CD4-positive, alpha-beta T cell (primary cell): ENCODE measurements around the gene ZBTB6. TPM values are rescaled to one million over a fixed set of nuclear protein-coding genes. Genes with fewer than 3 reads are reported as not detected.
"Not testable (repeated sequence)": the region's sequence is repeated elsewhere in the genome, so short reads cannot be mapped to it uniquely, and the experiment has no call there.

ENCODE experiments used
- ATAC-seq: fragments of 200-7000 bp; cut with Tn5 transposase; one replicate; pipeline ENCODE4 v1.10.0; 2022; ENCODE audit warnings: mild to moderate bottlenecking; ENCODE audit not compliant: poor library complexity
- CTCF ChIA-PET: fragments of 350-600 bp; sonication (Branson Sonifier 250); formaldehyde crosslinking; loops from one replicate; lab custom pipeline; 2021; ENCODE audit warnings: antibody characterized with exemption, inconsistent platforms; lab: Charles Lee
- POLR2A ChIA-PET: fragments of 350-600 bp; sonication (Branson Sonifier 250); formaldehyde crosslinking; loops from one replicate; lab custom pipeline; 2021; ENCODE audit warnings: antibody characterized with exemption, inconsistent platforms; lab: Charles Lee
- DNase-seq, 14 experiments: peaks; one replicate each; pipeline ENCODE4 v3.0.0-alpha.2; 2013 to 2020; ENCODE audit warnings: mixed read lengths in 2 of 14
- H3K27ac ChIP-seq, 2 donors: one replicate each; pipeline versions ENCODE4 v1.5.1 to v1.7.0; 2013; ENCODE audit warnings: low read length in 2 of 2, low read depth in 1 of 2, mild to moderate bottlenecking in 1 of 2
- H3K27me3 ChIP-seq, 2 experiments: 1 replicate in 1 of 2; 2 replicates in 1 of 2; pipeline versions ENCODE4 v1.6.1 to v1.7.0; 2013; ENCODE audit warnings: low read length in 2 of 2, control low read depth in 1 of 2, mild to moderate bottlenecking in 1 of 2, moderate library complexity in 1 of 2; ENCODE audit not compliant: insufficient read depth in 2 of 2, control insufficient read depth in 1 of 2
- H3K36me3 ChIP-seq: one replicate; pipeline ENCODE4 v1.6.1; 2013; ENCODE audit warnings: low read length, control low read depth; ENCODE audit not compliant: insufficient read depth
- H3K4me1 ChIP-seq: one replicate; pipeline ENCODE4 v1.6.1; 2013; ENCODE audit warnings: low read length, control low read depth; ENCODE audit not compliant: insufficient read depth
- H3K4me3 ChIP-seq: one replicate; pipeline ENCODE4 v1.5.1; 2013; ENCODE audit warnings: mild to moderate bottlenecking, low read length, moderate library complexity
- H3K9me3 ChIP-seq, 2 experiments: 1 replicate in 1 of 2; 2 replicates in 1 of 2; pipeline versions ENCODE4 v1.6.1 to v1.7.0; 2013; ENCODE audit warnings: low read length in 2 of 2, mild to moderate bottlenecking in 2 of 2, control low read depth in 1 of 2, moderate library complexity in 1 of 2; ENCODE audit not compliant: control insufficient read depth in 1 of 2, insufficient read depth in 1 of 2
- H3K27ac Mint-ChIP-seq: one replicate; pipeline ENCODE4 v1.8.0; 2020; ENCODE audit warnings: mixed read lengths
- H3K27me3 Mint-ChIP-seq: one replicate; pipeline ENCODE4 v1.8.0; 2021; ENCODE audit warnings: mixed read lengths
- H3K36me3 Mint-ChIP-seq: one replicate; pipeline ENCODE4 v1.8.0; 2021; ENCODE audit warnings: low read depth, mixed read lengths
- H3K4me1 Mint-ChIP-seq: one replicate; pipeline ENCODE4 v1.8.0; 2021; ENCODE audit warnings: low read depth, mixed read lengths
- H3K4me3 Mint-ChIP-seq: one replicate; pipeline ENCODE4 v1.8.0; 2020; ENCODE audit warnings: mild to moderate bottlenecking, mixed read lengths
- H3K9me3 Mint-ChIP-seq: one replicate; pipeline ENCODE4 v1.8.0; 2020; ENCODE audit warnings: mixed read lengths
- CTCF ChIP-seq: fragments of 200-600 bp; IDR thresholded peaks from one replicate; pipeline ENCODE4 v1.8.0; 2022; ENCODE audit warnings: antibody characterized with exemption, mild to moderate bottlenecking
- intact Hi-C, 2 experiments: fragments of 100-400 bp; cut with DNase I in 1 of 2; cut with micrococcal nuclease in 1 of 2; formaldehyde crosslinking; loops; one replicate each; pipeline versions ENCODE4 v1.15.1 to v1.9.0; 2023 to 2025; cut with DNase I, micrococcal nuclease
- total RNA-seq, 174 experiments: library from RNA in 2 of 174; stranded (reverse) in 2 of 174; gene quantifications; one replicate each; pipeline ENCODE4 v1.2.3 and lab custom pipeline; 2021 to 2026

Gene ZBTB6
- total RNA-seq, 2 experiments from 2014 or later = 3.6 to 3.9 TPM

GRCh38 chr9:122922713-122923112, 9.6 kb upstream of the ZBTB6 start:
- Mint-ChIP-seq H3K27me3 (no peaks in the 10 kb centered on the region), H3K9me3 (no peaks in the 10 kb centered on the region), H3K36me3 (peaks cover 51% of the 10 kb centered on the region), H3K4me3 (no peak overlapping the region), H3K4me1 (peaks cover 4% of the 10 kb centered on the region), H3K27ac (no peak overlapping the region)
- ATAC-seq = no peak
- Histone ChIP-seq H3K36me3 (peaks cover 39% of the 10 kb centered on the region), H3K4me1 (no peaks in the 10 kb centered on the region), H3K4me3 (no peak overlapping the region), H3K9me3 (no peaks in the 10 kb centered on the region), H3K27me3 (no peaks in the 10 kb centered on the region), H3K27ac (no peak overlapping the region)
- no peak for TF ChIP-seq CTCF
- DNase-seq = no peak
- ChIA-PET CTCF (no interaction called here), POLR2A (no interaction called here)
- intact Hi-C loops = no loop called here

- ChIA-PET POLR2A (no interaction called here), CTCF (no interaction called here)
- Histone ChIP-seq H3K4me3 (no peak overlapping the region), H3K27me3 (no peaks in the 10 kb centered on the region), H3K4me1 (peaks cover 7% of the 10 kb centered on the region), H3K9me3 (no peaks in the 10 kb centered on the region), H3K27ac (no peak overlapping the region), H3K36me3 (peaks cover 31% of the 10 kb centered on the region)
- H3K36me3 Mint-ChIP-seq = peaks cover 41% of the 10 kb centered on the region
- TF ChIP-seq CTCF = no peak
- no peaks in the 10 kb centered on the region for H3K9me3 Mint-ChIP-seq
- H3K27ac Mint-ChIP-seq = no peak overlapping the region
- ATAC-seq = no peak
- intact Hi-C loops = loop anchor here in 1 of 2 experiments (10.0 kb wide), 2 partner anchors 346 to 824 kb away; partner anchors contain the start of genes STRBP and TTLL11
- DNase-seq = no peak
- no peak overlapping the region for H3K4me3 Mint-ChIP-seq
- no peaks in the 10 kb centered on the region for H3K4me1 Mint-ChIP-seq
- no peaks in the 10 kb centered on the region for H3K27me3 Mint-ChIP-seq
These were observed 5.2 kb upstream of the ZBTB6 start for GRCh38 chr9:122918310-122918709.

GRCh38 chr9:122912671-122912963, 506 bp downstream of the ZBTB6 start:
- no peak for DNase-seq
- POLR2A ChIA-PET = interaction anchor here (0.7 to 2.8 kb wide), 12 partner anchors 9 to 96 kb away, joined by 3 to 58 read pairs (median 6); partner anchors contain the start of genes PDCL, RABGAP1, RC3H2 and ZBTB26
- ATAC-seq = no peak

GRCh38 chr9:122906122-122906521, 7.0 kb downstream of the ZBTB6 start:
- not testable (repeated sequence) for H3K27ac ChIP-seq, H3K9me3 ChIP-seq, H3K4me3 ChIP-seq, H3K4me3 Mint-ChIP-seq, H3K27me3 Mint-ChIP-seq, H3K27me3 ChIP-seq, H3K9me3 Mint-ChIP-seq, H3K27ac Mint-ChIP-seq, ATAC-seq, DNase-seq
- Mint-ChIP-seq H3K4me1 (peaks cover 36% of the 10 kb centered on the region), H3K36me3 (peaks cover 40% of the 10 kb centered on the region)
- peaks cover 11% of the 10 kb centered on the region for H3K4me1 ChIP-seq
- intact Hi-C loops = loop anchor here (5.0 to 10.0 kb wide), 3 partner anchors 79 to 811 kb away; partner anchors contain the start of genes MRRF (in 1 of the 2), PDCL (in 1 of the 2), RBM18 (in 1 of the 2) and TTLL11 (in 1 of the 2)
- H3K36me3 ChIP-seq = peaks cover 13% of the 10 kb centered on the region
- ChIA-PET CTCF (interaction anchor here (1.5 kb wide), 1 partner anchor 86 kb away, joined by 3 read pairs; no protein-coding TSS in a partner anchor), POLR2A (interaction anchor here (3.7 kb wide), 1 partner anchor 26 kb away, joined by 39 read pairs; the partner anchor contains the start of gene ZBTB26)

More at GRCh38 chr9:122912671-122912963, 506 bp downstream of the ZBTB6 start:
- H3K9me3 Mint-ChIP-seq = no peaks in the 10 kb centered on the region
- H3K27ac Mint-ChIP-seq = peak overlapping the region; percentile 88
- H3K36me3 ChIP-seq = peaks cover 21% of the 10 kb centered on the region
- CTCF ChIA-PET = interaction anchor here (0.9 to 2.5 kb wide), 4 partner anchors 9 to 79 kb away, joined by 3 to 8 read pairs (median 6); partner anchors contain the start of genes RABGAP1 and ZBTB26
- H3K4me3 Mint-ChIP-seq = peak overlapping the region; percentile 96
- intact Hi-C loops = loop anchor here (2.0 to 10.0 kb wide), 5 partner anchors 18 to 818 kb away; partner anchors contain the start of genes RABGAP1 (in 1 of the 2), STRBP (in 1 of the 2), TTLL11 (in 1 of the 2) and ZBTB26 (in 1 of the 2)
- H3K27ac ChIP-seq = peak overlapping the region; percentile 86 to 88
- H3K36me3 Mint-ChIP-seq = peaks cover 37% of the 10 kb centered on the region
- H3K4me3 ChIP-seq = peak overlapping the region; percentile 78
- peaks cover 29% of the 10 kb centered on the region for H3K4me1 Mint-ChIP-seq
- no peaks in the 10 kb centered on the region for H3K27me3 ChIP-seq
- no peaks in the 10 kb centered on the region for H3K27me3 Mint-ChIP-seq
- H3K4me1 ChIP-seq = peaks cover 11% of the 10 kb centered on the region
- no peak for TF ChIP-seq CTCF
- no peaks in the 10 kb centered on the region for H3K9me3 ChIP-seq
